ENCODE measurements around the gene RHBDF1. TPM values are rescaled to one million over a fixed set of nuclear protein-coding genes. Genes with fewer than 3 reads are reported as not detected.

The RHBDF1 gene
- total and polyA plus RNA-seq, 9 of the 15 experiments (the other 6 are each of a cell fraction or from before 2014, with no cell fraction given): 1.0 to 8.2 (median 4.2) TPM

GRCh38 chr16:106623-107324 lies 34.3 kb upstream of the RHBDF1 start (continued):
- TF ChIP-seq CSDE1 (IDR thresholded peaks at IDR 0.05) (no peak), SP1 (CRISPR knock-in tag; IDR thresholded peaks at IDR 0.05) (0 out of 2 replicates have a peak, but pooled peaks have one; percentile 22), CBX3 (IDR thresholded peaks at IDR 0.05; ENCODE audit: borderline replicate concordance in 1 of 2, low read length in 2 of 2) (0 out of 3 replicates have a peak, but pooled peaks of 1 of the 2 experiments have one; percentile 16), POLR2A (conservative IDR thresholded peaks at IDR 0.05) (no peak), ELF2 (CRISPR knock-in tag; IDR thresholded peaks at IDR 0.05) (0 out of 2 replicates have a peak, but pooled peaks have one; percentile 38), CTCF (IDR thresholded peaks at IDR 0.05 in 2 of 3, conservative IDR thresholded peaks at IDR 0.05 in 1 of 3; ENCODE audit: insufficient read depth in 2 of 3, low read depth in 1 of 3, low read length in 3 of 3) (peak; percentile 86 to 94 (median 88)), ZNF77 (CRISPR knock-in tag; IDR thresholded peaks at IDR 0.05) (no peak), NRF1 (conservative IDR thresholded peaks at IDR 0.05 in 1 of 2, IDR thresholded peaks at IDR 0.05 in 1 of 2) (0 out of 4 replicates have a peak, but pooled peaks of 1 of the 2 experiments have one; percentile 34), ETV5 (CRISPR knock-in tag; IDR thresholded peaks at IDR 0.05; ENCODE audit: low read depth) (no peak; the same call in 1 of the 2 replicates), ZNF133 (CRISPR knock-in tag; IDR thresholded peaks at IDR 0.05) (no peak), CC2D1A (IDR thresholded peaks at IDR 0.05) (peak; percentile 53; the same call in 1 of the 2 replicates), SLC30A9 (CRISPR knock-in tag; IDR thresholded peaks at IDR 0.05) (no peak)
- TF ChIP-seq, protein P1, sequence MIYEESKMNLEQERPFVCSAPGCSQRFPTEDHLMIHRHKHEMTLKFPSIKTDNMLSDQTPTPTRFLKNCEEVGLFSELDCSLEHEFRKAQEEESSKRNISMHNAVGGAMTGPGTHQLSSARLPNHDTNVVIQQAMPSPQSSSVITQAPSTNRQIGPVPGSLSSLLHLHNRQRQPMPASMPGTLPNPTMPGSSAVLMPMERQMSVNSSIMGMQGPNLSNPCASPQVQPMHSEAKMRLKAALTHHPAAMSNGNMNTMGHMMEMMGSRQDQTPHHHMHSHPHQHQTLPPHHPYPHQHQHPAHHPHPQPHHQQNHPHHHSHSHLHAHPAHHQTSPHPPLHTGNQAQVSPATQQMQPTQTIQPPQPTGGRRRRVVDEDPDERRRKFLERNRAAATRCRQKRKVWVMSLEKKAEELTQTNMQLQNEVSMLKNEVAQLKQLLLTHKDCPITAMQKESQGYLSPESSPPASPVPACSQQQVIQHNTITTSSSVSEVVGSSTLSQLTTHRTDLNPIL (CRISPR knock-in tag; IDR thresholded peaks at IDR 0.05): 0 out of 2 replicates have a peak, but pooled peaks have one; percentile 13
- TF ChIP-seq, protein P2, sequence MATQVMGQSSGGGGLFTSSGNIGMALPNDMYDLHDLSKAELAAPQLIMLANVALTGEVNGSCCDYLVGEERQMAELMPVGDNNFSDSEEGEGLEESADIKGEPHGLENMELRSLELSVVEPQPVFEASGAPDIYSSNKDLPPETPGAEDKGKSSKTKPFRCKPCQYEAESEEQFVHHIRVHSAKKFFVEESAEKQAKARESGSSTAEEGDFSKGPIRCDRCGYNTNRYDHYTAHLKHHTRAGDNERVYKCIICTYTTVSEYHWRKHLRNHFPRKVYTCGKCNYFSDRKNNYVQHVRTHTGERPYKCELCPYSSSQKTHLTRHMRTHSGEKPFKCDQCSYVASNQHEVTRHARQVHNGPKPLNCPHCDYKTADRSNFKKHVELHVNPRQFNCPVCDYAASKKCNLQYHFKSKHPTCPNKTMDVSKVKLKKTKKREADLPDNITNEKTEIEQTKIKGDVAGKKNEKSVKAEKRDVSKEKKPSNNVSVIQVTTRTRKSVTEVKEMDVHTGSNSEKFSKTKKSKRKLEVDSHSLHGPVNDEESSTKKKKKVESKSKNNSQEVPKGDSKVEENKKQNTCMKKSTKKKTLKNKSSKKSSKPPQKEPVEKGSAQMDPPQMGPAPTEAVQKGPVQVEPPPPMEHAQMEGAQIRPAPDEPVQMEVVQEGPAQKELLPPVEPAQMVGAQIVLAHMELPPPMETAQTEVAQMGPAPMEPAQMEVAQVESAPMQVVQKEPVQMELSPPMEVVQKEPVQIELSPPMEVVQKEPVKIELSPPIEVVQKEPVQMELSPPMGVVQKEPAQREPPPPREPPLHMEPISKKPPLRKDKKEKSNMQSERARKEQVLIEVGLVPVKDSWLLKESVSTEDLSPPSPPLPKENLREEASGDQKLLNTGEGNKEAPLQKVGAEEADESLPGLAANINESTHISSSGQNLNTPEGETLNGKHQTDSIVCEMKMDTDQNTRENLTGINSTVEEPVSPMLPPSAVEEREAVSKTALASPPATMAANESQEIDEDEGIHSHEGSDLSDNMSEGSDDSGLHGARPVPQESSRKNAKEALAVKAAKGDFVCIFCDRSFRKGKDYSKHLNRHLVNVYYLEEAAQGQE (IDR thresholded peaks at IDR 0.05; ENCODE audit: borderline replicate concordance): peak; percentile 89
- TF ChIP-seq, protein P2 (CRISPR knock-in tag; IDR thresholded peaks at IDR 0.05; ENCODE audit: low read depth): no peak
- TF ChIP-seq, protein P3, sequence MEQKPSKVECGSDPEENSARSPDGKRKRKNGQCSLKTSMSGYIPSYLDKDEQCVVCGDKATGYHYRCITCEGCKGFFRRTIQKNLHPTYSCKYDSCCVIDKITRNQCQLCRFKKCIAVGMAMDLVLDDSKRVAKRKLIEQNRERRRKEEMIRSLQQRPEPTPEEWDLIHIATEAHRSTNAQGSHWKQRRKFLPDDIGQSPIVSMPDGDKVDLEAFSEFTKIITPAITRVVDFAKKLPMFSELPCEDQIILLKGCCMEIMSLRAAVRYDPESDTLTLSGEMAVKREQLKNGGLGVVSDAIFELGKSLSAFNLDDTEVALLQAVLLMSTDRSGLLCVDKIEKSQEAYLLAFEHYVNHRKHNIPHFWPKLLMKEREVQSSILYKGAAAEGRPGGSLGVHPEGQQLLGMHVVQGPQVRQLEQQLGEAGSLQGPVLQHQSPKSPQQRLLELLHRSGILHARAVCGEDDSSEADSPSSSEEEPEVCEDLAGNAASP (IDR thresholded peaks at IDR 0.05): no peak
